WI38 (cell line): ENCODE data around the gene KLHL26.

Source experiments
- H3K4me3 ChIP-seq: 2 replicates; pipeline ENCODE4 v1.5.1; 2011; ENCODE audit warnings: low read depth, mild to moderate bottlenecking, control low read depth, low read length
- CTCF ChIP-seq: IDR thresholded peaks from 2 replicates; pipeline ENCODE4 v1.5.1; 2012; ENCODE audit warnings: low read depth, mild to moderate bottlenecking, control low read depth, low read length

The KLHL26 gene

GRCh38 chr19:18718846-18719458 lies 82.1 kb downstream of the KLHL26 start:
- TF ChIP-seq CTCF, result no peak
- H3K4me3 ChIP-seq, result no peak overlapping the region

- no peak for TF ChIP-seq CTCF
These were observed 82.7 kb downstream of the KLHL26 start for GRCh38 chr19:18719541-18719940.

More at GRCh38 chr19:18719541-18719940, 82.7 kb downstream of the KLHL26 start:
- H3K4me3 ChIP-seq, result no peak overlapping the region
